NCI-H510A treated with DMSO at 0.1 percent for 48 hours (cell line): ENCODE data around the gene MCTP2.

Experiments used
- DNase-seq: peaks from one replicate; lab custom pipeline; 2025; lab: John Stamatoyannopoulos, UW

MCTP2 gene

GRCh38 chr15:94352636-94353487 is 121.5 kb downstream of the MCTP2 start:
- DNase-seq = no peak

GRCh38 chr15:94353488-94353820 is 122.1 kb downstream of the MCTP2 start:
- DNase-seq = no peak

- DNase-seq = no peak
Observed at GRCh38 chr15:94354655-94355054, 123.3 kb downstream of the MCTP2 start.

- DNase-seq = no peak
Observed at GRCh38 chr15:94359716-94360115, 128.4 kb downstream of the MCTP2 start.

- no peak for DNase-seq
Observed at GRCh38 chr15:94360251-94360685, 128.9 kb downstream of the MCTP2 start.

- DNase-seq = no peak
Observed at GRCh38 chr15:94362385-94363092, 131.2 kb downstream of the MCTP2 start.

GRCh38 chr15:94363382-94363781 is 132.0 kb downstream of the MCTP2 start:
- no peak for DNase-seq

- no peak for DNase-seq
Observed at GRCh38 chr15:94366781-94367180, 135.4 kb downstream of the MCTP2 start.

GRCh38 chr15:94367726-94368535 is 136.6 kb downstream of the MCTP2 start:
- DNase-seq = no peak

- DNase-seq = no peak
Observed at GRCh38 chr15:94370206-94370935, 139.0 kb downstream of the MCTP2 start.

- no peak for DNase-seq
Observed at GRCh38 chr15:94370936-94371285, 139.6 kb downstream of the MCTP2 start.

- no peak for DNase-seq
Observed at GRCh38 chr15:94372821-94373220, 141.5 kb downstream of the MCTP2 start.

GRCh38 chr15:94375997-94376396 is 144.6 kb downstream of the MCTP2 start:
- no peak for DNase-seq

- no peak for DNase-seq
Observed at GRCh38 chr15:94379986-94380385, 148.6 kb downstream of the MCTP2 start.

GRCh38 chr15:94380798-94381197 is 149.4 kb downstream of the MCTP2 start:
- DNase-seq = no peak

GRCh38 chr15:94381384-94381783 is 150.0 kb downstream of the MCTP2 start:
- DNase-seq = no peak

- no peak for DNase-seq
Observed at GRCh38 chr15:94383041-94383440, 151.7 kb downstream of the MCTP2 start.

- DNase-seq = no peak
Observed at GRCh38 chr15:94383706-94384105, 152.3 kb downstream of the MCTP2 start.

- DNase-seq = no peak
Observed at GRCh38 chr15:94385441-94385840, 154.1 kb downstream of the MCTP2 start.

GRCh38 chr15:94386351-94386750 is 155.0 kb downstream of the MCTP2 start:
- no peak for DNase-seq

GRCh38 chr15:94387442-94387841 is 156.1 kb downstream of the MCTP2 start:
- DNase-seq = no peak

GRCh38 chr15:94387849-94388441 is 156.6 kb downstream of the MCTP2 start:
- no peak for DNase-seq
